WTC11 (cell line): ENCODE data around the gene URI1. TPM values are rescaled to one million over a fixed set of nuclear protein-coding genes. Genes with fewer than 3 reads are reported as not detected.

Source experiments
- ATAC-seq: fragments of 200-7000 bp; cut with Tn5 transposase; 2 replicates; pipeline ENCODE4 v1.10.0; 2021; ENCODE audit warnings: mild to moderate bottlenecking, moderate library complexity
- CTCF ChIA-PET: fragments of 300-600 bp; sonication (Branson Sonifier 250); formaldehyde crosslinking; loops from one replicate; lab custom pipeline; 2021; ENCODE audit warnings: antibody characterized with exemption; lab: Charles Lee
- POLR2A ChIA-PET: fragments of 350-600 bp; sonication (Branson Sonifier 250); formaldehyde crosslinking; loops from one replicate; lab custom pipeline; 2021; ENCODE audit warnings: antibody characterized with exemption; lab: Charles Lee
- DNase-seq: peaks from one replicate; pipeline ENCODE4 v3.0.0; 2021; ENCODE audit warnings: low spot score
- H3K27ac Mint-ChIP-seq: 2 replicates; pipeline ENCODE4 v1.8.0; 2021; ENCODE audit warnings: mixed read lengths
- H3K27me3 Mint-ChIP-seq: 2 replicates; pipeline ENCODE4 v1.8.0; 2021; ENCODE audit warnings: low read depth, mild to moderate bottlenecking, moderate library complexity, mixed read lengths
- H3K36me3 Mint-ChIP-seq: 2 replicates; pipeline ENCODE4 v1.8.0; 2021; ENCODE audit warnings: mixed read lengths
- H3K4me1 Mint-ChIP-seq: 2 replicates; pipeline ENCODE4 v1.8.0; 2022; ENCODE audit warnings: mixed read lengths
- H3K4me3 Mint-ChIP-seq: 2 replicates; pipeline ENCODE4 v1.8.0; 2021; ENCODE audit warnings: mild to moderate bottlenecking, moderate library complexity, mixed read lengths
- H3K9me3 Mint-ChIP-seq: 2 replicates; pipeline ENCODE4 v1.8.0; 2021; ENCODE audit warnings: mixed read lengths
- ATF3 ChIP-seq: sonication (generic); formaldehyde crosslinking; conservative IDR thresholded peaks from 2 replicates; pipeline ENCODE4 v1.8.1; 2022; ENCODE audit warnings: mild to moderate bottlenecking, missing genetic modification reagents
- CBFB ChIP-seq: sonication (generic); formaldehyde crosslinking; IDR thresholded peaks from 2 replicates; pipeline ENCODE4 v1.8.1; 2022; ENCODE audit warnings: mild to moderate bottlenecking, low read depth, missing genetic modification reagents
- CDX4 ChIP-seq: fragments of 250-450 bp; sonication (Bioruptor Pico); IDR thresholded peaks from 2 replicates; pipeline ENCODE4 v1.9.0; 2021; ENCODE audit warnings: moderate library complexity, mild to moderate bottlenecking, inconsistent platforms, borderline replicate concordance
- CTCF ChIP-seq: fragments of 200-600 bp; IDR thresholded peaks from 2 replicates; pipeline ENCODE4 v1.8.0; 2022; ENCODE audit warnings: antibody characterized with exemption
- E2F4 ChIP-seq: sonication (generic); formaldehyde crosslinking; IDR thresholded peaks from 2 replicates; pipeline ENCODE4 v1.8.1; 2022; ENCODE audit warnings: low read depth, mild to moderate bottlenecking, moderate library complexity, missing genetic modification reagents, borderline replicate concordance
- ELF4 ChIP-seq: sonication (generic); formaldehyde crosslinking; IDR thresholded peaks from 2 replicates; pipeline ENCODE4 v1.8.1; 2022; ENCODE audit warnings: low read depth, mild to moderate bottlenecking, moderate library complexity, missing genetic modification reagents
- GTF2I ChIP-seq: fragments of 250-450 bp; sonication (Bioruptor Pico); conservative IDR thresholded peaks from 2 replicates; pipeline ENCODE4 v1.4.0; 2021; ENCODE audit warnings: mild to moderate bottlenecking
- HMGXB4 ChIP-seq: sonication (generic); formaldehyde crosslinking; IDR thresholded peaks from 2 replicates; pipeline ENCODE4 v1.8.1; 2023; ENCODE audit warnings: mild to moderate bottlenecking, moderate library complexity, missing genetic modification reagents
- RELA ChIP-seq: sonication (generic); formaldehyde crosslinking; IDR thresholded peaks from 2 replicates; pipeline ENCODE4 v1.8.1; 2022; ENCODE audit warnings: missing genetic modification reagents, mild to moderate bottlenecking, borderline replicate concordance
- SMAD4 ChIP-seq: sonication (generic); formaldehyde crosslinking; IDR thresholded peaks from 2 replicates; pipeline ENCODE4 v1.8.0; 2022; ENCODE audit warnings: mild to moderate bottlenecking, missing genetic modification reagents
- STAT6 ChIP-seq: sonication (generic); formaldehyde crosslinking; conservative IDR thresholded peaks from 2 replicates; pipeline ENCODE4 v1.8.1; 2023; ENCODE audit warnings: mild to moderate bottlenecking, low read depth, missing genetic modification reagents, moderate library complexity
- TEAD4 ChIP-seq: sonication (generic); formaldehyde crosslinking; IDR thresholded peaks from 2 replicates; pipeline ENCODE4 v1.8.0; 2022; ENCODE audit warnings: mild to moderate bottlenecking, missing genetic modification reagents
- ZMAT4 ChIP-seq: fragments of 250-450 bp; sonication (Bioruptor Pico); IDR thresholded peaks from 2 replicates; pipeline ENCODE4 v1.9.0; 2021; ENCODE audit warnings: mild to moderate bottlenecking
- ZNF219 ChIP-seq: sonication (generic); formaldehyde crosslinking; IDR thresholded peaks from 2 replicates; pipeline ENCODE4 v1.8.0; 2023; ENCODE audit warnings: missing genetic modification reagents, mild to moderate bottlenecking, borderline replicate concordance
- ZNF396 ChIP-seq: fragments of 250-450 bp; sonication (Bioruptor Pico); IDR thresholded peaks from 2 replicates; pipeline ENCODE4 v1.8.0; 2021; ENCODE audit warnings: mild to moderate bottlenecking, moderate library complexity, borderline replicate concordance
- ZNF512 ChIP-seq: sonication (generic); formaldehyde crosslinking; IDR thresholded peaks from 2 replicates; pipeline ENCODE4 v1.8.1; 2022; ENCODE audit warnings: missing genetic modification reagents, borderline replicate concordance
- ZSCAN18 ChIP-seq: fragments of 250-450 bp; sonication (Bioruptor Pico); IDR thresholded peaks from 2 replicates; pipeline ENCODE4 v2.1.2; 2022; ENCODE audit warnings: mild to moderate bottlenecking, moderate library complexity
- total RNA-seq: library from RNA; stranded (reverse); gene quantifications from 3 replicates; pipeline ENCODE4 v1.2.3, GENCODE V29; 2021

URI1 gene
- total RNA-seq, 1 experiment from 2014 or later, result 57.1 TPM

GRCh38 chr19:30011051-30011578 lies 69.1 kb downstream of the URI1 start:
- DNase-seq (peak; percentile 44), ATAC-seq (peak; percentile 94)
- Mint-ChIP-seq H3K27ac (peak overlapping the region; percentile 60), H3K4me3 (no peak overlapping the region), H3K4me1 (peaks cover 33% of the 10 kb centered on the region), H3K36me3 (peaks cover 15% of the 10 kb centered on the region), H3K9me3 (no peaks in the 10 kb centered on the region), H3K27me3 (no peaks in the 10 kb centered on the region)
- ChIA-PET POLR2A (interaction anchor here (0.7 kb wide), 1 partner anchor 932 kb away, joined by 3 read pairs; no protein-coding TSS in a partner anchor), CTCF (no interaction called here)
- no peak for TF ChIP-seq TEAD4 (CRISPR knock-in tag)
- no peak for TF ChIP-seq HMGXB4 (CRISPR knock-in tag)

- ChIA-PET CTCF (no interaction called here), POLR2A (no interaction called here)
- peak overlapping the region; percentile 11; the same call in 1 of the 2 replicates for H3K27ac Mint-ChIP-seq
- DNase-seq, result no peak
- no peaks in the 10 kb centered on the region for H3K27me3 Mint-ChIP-seq
- no peaks in the 10 kb centered on the region for H3K9me3 Mint-ChIP-seq
- H3K4me3 Mint-ChIP-seq, result no peak overlapping the region
- peaks cover 4% of the 10 kb centered on the region; the same call in 1 of the 2 replicates for H3K36me3 Mint-ChIP-seq
- no peak for TF ChIP-seq CBFB (CRISPR knock-in tag)
- no peak for TF ChIP-seq ZMAT4
- TF ChIP-seq ZNF396, result no peak
- no peak for TF ChIP-seq ATF3 (CRISPR knock-in tag)
- TF ChIP-seq ZSCAN18, result no peak
- TF ChIP-seq, all 79 proteins: peak for 0
- H3K4me1 Mint-ChIP-seq, result peaks cover 33% of the 10 kb centered on the region
- no peak for ATAC-seq
Observed at GRCh38 chr19:30014770-30015169, 72.7 kb downstream of the URI1 start.

- POLR2A ChIA-PET, result no interaction called here
- Mint-ChIP-seq H3K27me3 (no peaks in the 10 kb centered on the region), H3K36me3 (peaks cover 8% of the 10 kb centered on the region; the same call in 1 of the 2 replicates), H3K9me3 (no peaks in the 10 kb centered on the region), H3K4me3 (no peak overlapping the region), H3K4me1 (peaks cover 25% of the 10 kb centered on the region), H3K27ac (no peak overlapping the region)
- CTCF ChIA-PET, result no interaction called here
- no peak for DNase-seq
- TF ChIP-seq RELA (CRISPR knock-in tag) (no peak), E2F4 (no peak), ZNF219 (CRISPR knock-in tag) (no peak), ELF4 (CRISPR knock-in tag) (no peak), CTCF (no peak), STAT6 (CRISPR knock-in tag) (no peak), ZNF512 (CRISPR knock-in tag) (no peak), SMAD4 (no peak), GTF2I (CRISPR knock-in tag) (no peak), CDX4 (CRISPR knock-in tag) (no peak)
- ATAC-seq, result no peak
Observed at GRCh38 chr19:30017172-30017571, 75.1 kb downstream of the URI1 start.
